ENCODE results near the gene LRRC8A. TPM values are rescaled to one million over a fixed set of nuclear protein-coding genes. Genes with fewer than 3 reads are reported as not detected.
"Not testable (repeated sequence)": the region's sequence is repeated elsewhere in the genome, so short reads cannot be mapped to it uniquely, and the experiment has no call there.

The LRRC8A gene
- total and polyA plus RNA-seq, 2 of the 8 experiments (the other 6 are each of a cell fraction or from before 2014, with no cell fraction given) = 103 to 111 TPM

GRCh38 chr9:128947527-128948301 is 65.8 kb downstream of the LRRC8A start, which contains the start of the genes DOLK and NUP188 (continued):
- TF ChIP-seq ATF2 (IDR thresholded peaks at IDR 0.05; ENCODE audit: low read length) = no peak
- TF ChIP-seq RFX5 (IDR thresholded peaks at IDR 0.05; ENCODE audit: borderline replicate concordance, low read depth, low read length) = no peak
- TF ChIP-seq, protein P1, sequence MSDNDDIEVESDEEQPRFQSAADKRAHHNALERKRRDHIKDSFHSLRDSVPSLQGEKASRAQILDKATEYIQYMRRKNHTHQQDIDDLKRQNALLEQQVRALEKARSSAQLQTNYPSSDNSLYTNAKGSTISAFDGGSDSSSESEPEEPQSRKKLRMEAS (IDR thresholded peaks at IDR 0.05) = peak; percentile 84
- no peak for TF ChIP-seq CHD1 (IDR thresholded peaks at IDR 0.05; ENCODE audit: low read depth, low read length)
- no peak for TF ChIP-seq SIX5 (IDR thresholded peaks at IDR 0.05; ENCODE audit: low read depth, low read length)
- no peak for TF ChIP-seq BCL11A (IDR thresholded peaks at IDR 0.05; ENCODE audit: low read depth in 2 of 2, low read length in 2 of 2)
- TF ChIP-seq EP300 (IDR thresholded peaks at IDR 0.05; ENCODE audit: borderline replicate concordance in 1 of 2, low read depth in 2 of 2, low read length in 2 of 2) = 0 out of 3 replicates have a peak, but pooled peaks of 1 of the 2 experiments have one; percentile 31

- H3K79me2 ChIP-seq (ENCODE audit: control insufficient read depth in 1 of 2, insufficient read depth in 2 of 2, low read length in 2 of 2); H3K27me3 ChIP-seq (replicated peaks in 1 of 4; ENCODE audit: control insufficient read depth in 3 of 4, extremely low read depth in 1 of 4, insufficient read depth in 3 of 4, low read length in 3 of 4); H3K4ac ChIP-seq (replicated peaks; ENCODE audit: insufficient read length, low read depth, low read length); H3K79me1 ChIP-seq (ENCODE audit: low read depth, low read length); H2BK120ac ChIP-seq (replicated peaks; ENCODE audit: low read depth, low read length); H3K18ac ChIP-seq (ENCODE audit: extremely low read depth, low read length); H3K14ac ChIP-seq (ENCODE audit: insufficient read length); H2AK5ac ChIP-seq (ENCODE audit: low read depth, low read length); H3K4me2 ChIP-seq (ENCODE audit: insufficient read depth in 1 of 2, low read depth in 2 of 2, low read length in 2 of 2); H3K4me3 ChIP-seq (ENCODE audit: extremely low read depth in 1 of 4, insufficient read depth in 2 of 4, low read depth in 3 of 4, low read length in 4 of 4); H2BK20ac ChIP-seq (ENCODE audit: low read length); CTCF ChIA-PET (ENCODE audit: partially characterized antibody); H4K91ac ChIP-seq (replicated peaks; ENCODE audit: insufficient read length, low read length); H2BK5ac ChIP-seq (ENCODE audit: low read depth, low read length); H4K5ac ChIP-seq (ENCODE audit: insufficient read length, low read depth, low read length); H3K4me1 ChIP-seq (replicated peaks in 1 of 4; ENCODE audit: control insufficient read depth in 3 of 4, insufficient read depth in 4 of 4, low read length in 3 of 4); H3K56ac ChIP-seq (replicated peaks; ENCODE audit: insufficient read length, low read depth, low read length); FAIRE-seq; H3K9ac ChIP-seq (replicated peaks in 1 of 4; ENCODE audit: extremely low read depth in 1 of 4, low read depth in 3 of 4, low read length in 3 of 4); H3K23ac ChIP-seq (ENCODE audit: insufficient read length); H4K8ac ChIP-seq (ENCODE audit: extremely low read depth, insufficient read depth, low read length); H4K20me1 ChIP-seq (replicated peaks in 1 of 2; ENCODE audit: control insufficient read depth in 1 of 2, insufficient read depth in 2 of 2, low read length in 2 of 2); H3K23me2 ChIP-seq (ENCODE audit: low read depth, low read length); H3K27ac ChIP-seq (ENCODE audit: low read depth, low read length); H2AFZ ChIP-seq (ENCODE audit: low read length); H3K9me3 ChIP-seq (ENCODE audit: insufficient read depth in 2 of 2, low read depth in 1 of 2, low read length in 1 of 2); H2BK12ac ChIP-seq (ENCODE audit: low read depth, low read length); H2BK15ac ChIP-seq (ENCODE audit: low read length); DNase-seq (ENCODE audit: low read depth in 1 of 2, low spot score in 2 of 2): not testable (repeated sequence)
- POLR2A ChIA-PET (ENCODE audit: partially characterized antibody) = interaction anchor here (1.2 kb wide), 1 partner anchor 8 kb away, joined by 6 read pairs; no protein-coding TSS in a partner anchor
- peaks cover 11 to 59% (median 34%) of the 10 kb centered on the region in 4 experiments for H3K36me3 ChIP-seq (ENCODE audit: control insufficient read depth in 2 of 4, insufficient read depth in 4 of 4, low read length in 3 of 4)
- 94% methylated on average over 9 of the region's 9 CpGs; no CpG with 5 or more reads in 1 of the 2 experiments for WGBS, 2 experiments (ENCODE audit: extremely low coverage in 1 of 2, insufficient coverage in 1 of 2, insufficient read length in 1 of 2, insufficient replicate concordance in 2 of 2, low coverage in 1 of 2, low lambda C conversion rate in 2 of 2, missing lambda C conversion rate in 1 of 2)
Observed at GRCh38 chr9:128961403-128961802, 79.5 kb downstream of the LRRC8A start.
